ENCODE measurements around the gene MLPH.

DNA sequence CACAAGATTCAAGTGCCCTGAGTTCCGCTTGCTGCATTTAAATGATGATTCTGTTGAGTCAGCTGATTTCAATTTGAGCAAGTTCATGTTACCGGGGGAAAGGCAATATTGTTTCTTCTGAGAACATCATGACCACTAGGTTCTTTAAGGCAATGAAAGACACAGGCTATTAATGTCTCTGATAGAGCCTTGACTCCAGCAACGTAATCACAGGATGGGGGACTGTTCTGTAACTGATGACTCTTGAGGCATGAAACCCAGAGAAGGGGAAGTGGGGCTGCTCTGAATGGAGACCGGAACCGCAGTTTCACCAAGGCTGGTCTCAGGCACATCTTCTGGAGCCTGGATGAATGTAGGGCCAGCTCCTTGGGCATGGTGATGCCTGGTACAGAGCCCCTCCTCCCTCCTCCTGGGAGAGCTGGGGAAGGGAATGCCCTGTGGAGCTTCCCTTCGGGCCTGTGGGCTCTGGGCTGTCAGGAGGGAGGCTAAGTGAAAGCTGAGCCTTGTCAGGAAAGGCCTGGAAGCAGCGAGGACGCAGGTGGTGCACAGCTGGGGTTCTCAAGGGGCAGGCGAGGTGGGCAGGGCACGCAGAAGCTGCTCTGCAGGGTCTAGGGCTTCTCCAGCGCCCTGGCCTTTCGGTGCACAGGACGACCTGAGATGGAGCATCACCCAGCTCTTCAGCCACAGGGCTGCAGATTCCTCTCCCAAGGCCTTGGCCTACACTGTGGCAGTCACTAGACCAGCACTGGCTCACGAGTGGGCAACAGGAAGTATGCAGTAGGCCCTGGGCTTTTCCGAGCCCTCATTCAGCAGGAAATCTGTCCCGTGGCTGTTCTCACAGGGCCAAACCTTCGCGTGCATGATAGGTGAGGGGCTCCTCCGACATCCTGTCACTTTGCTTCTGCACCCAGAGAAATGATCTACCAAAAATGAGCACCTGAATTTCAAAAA is 42.7 kb downstream of the MLPH start:
- TF ChIP-seq, protein P1, sequence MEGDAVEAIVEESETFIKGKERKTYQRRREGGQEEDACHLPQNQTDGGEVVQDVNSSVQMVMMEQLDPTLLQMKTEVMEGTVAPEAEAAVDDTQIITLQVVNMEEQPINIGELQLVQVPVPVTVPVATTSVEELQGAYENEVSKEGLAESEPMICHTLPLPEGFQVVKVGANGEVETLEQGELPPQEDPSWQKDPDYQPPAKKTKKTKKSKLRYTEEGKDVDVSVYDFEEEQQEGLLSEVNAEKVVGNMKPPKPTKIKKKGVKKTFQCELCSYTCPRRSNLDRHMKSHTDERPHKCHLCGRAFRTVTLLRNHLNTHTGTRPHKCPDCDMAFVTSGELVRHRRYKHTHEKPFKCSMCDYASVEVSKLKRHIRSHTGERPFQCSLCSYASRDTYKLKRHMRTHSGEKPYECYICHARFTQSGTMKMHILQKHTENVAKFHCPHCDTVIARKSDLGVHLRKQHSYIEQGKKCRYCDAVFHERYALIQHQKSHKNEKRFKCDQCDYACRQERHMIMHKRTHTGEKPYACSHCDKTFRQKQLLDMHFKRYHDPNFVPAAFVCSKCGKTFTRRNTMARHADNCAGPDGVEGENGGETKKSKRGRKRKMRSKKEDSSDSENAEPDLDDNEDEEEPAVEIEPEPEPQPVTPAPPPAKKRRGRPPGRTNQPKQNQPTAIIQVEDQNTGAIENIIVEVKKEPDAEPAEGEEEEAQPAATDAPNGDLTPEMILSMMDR (IDR thresholded peaks at IDR 0.05), result no peak
- no peak for TF ChIP-seq POLR2A (IDR thresholded peaks at IDR 0.05)

Data from transverse colon (tissue), 3 donors.